ENCODE data around the gene REEP2.

DNA sequence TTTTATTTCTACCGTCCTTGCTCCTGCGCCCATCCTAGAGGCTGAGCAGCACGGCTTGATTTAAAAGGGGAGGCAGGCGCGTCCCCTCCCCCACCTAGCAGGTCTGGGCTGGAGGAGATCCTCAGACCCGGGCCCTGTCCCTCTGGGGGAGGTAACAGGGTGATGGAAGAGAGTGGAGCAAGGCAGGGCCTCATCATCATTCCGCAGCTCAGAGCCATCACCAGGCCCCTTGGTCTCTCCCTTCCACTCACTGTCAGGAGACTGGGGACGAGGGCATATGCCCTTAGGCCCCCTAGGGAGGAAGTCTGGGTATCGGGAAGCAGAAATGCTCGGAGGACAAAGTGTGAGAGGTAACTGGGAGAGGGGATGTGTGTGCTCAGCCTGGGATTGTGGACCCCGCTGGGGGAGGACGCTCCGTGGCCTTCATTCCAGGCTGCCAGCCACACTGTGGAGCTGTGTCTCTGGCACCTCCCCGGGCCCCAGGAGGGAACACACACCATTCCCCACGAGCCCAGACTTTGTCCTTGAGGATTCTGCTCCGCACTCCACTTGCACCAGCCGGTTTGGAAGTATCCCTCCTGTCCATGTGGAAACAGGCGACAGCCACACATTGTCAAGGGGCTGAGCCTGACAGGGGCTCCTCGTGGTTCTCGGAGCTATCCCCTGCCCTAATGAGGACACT, 761 bp downstream of the REEP2 start:
- TF ChIP-seq, protein P1, sequence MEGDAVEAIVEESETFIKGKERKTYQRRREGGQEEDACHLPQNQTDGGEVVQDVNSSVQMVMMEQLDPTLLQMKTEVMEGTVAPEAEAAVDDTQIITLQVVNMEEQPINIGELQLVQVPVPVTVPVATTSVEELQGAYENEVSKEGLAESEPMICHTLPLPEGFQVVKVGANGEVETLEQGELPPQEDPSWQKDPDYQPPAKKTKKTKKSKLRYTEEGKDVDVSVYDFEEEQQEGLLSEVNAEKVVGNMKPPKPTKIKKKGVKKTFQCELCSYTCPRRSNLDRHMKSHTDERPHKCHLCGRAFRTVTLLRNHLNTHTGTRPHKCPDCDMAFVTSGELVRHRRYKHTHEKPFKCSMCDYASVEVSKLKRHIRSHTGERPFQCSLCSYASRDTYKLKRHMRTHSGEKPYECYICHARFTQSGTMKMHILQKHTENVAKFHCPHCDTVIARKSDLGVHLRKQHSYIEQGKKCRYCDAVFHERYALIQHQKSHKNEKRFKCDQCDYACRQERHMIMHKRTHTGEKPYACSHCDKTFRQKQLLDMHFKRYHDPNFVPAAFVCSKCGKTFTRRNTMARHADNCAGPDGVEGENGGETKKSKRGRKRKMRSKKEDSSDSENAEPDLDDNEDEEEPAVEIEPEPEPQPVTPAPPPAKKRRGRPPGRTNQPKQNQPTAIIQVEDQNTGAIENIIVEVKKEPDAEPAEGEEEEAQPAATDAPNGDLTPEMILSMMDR (IDR thresholded peaks at IDR 0.05 in 8 of 11, conservative IDR thresholded peaks at IDR 0.05 in 3 of 11), result no peak
- no peak for TF ChIP-seq POLR2A (IDR thresholded peaks at IDR 0.05)
- no peak for TF ChIP-seq POLR2AphosphoS5 (IDR thresholded peaks at IDR 0.05)

Measured in spleen (tissue), 7 donors.